Measurements from ENCODE around the gene PSAP.

DNA sequence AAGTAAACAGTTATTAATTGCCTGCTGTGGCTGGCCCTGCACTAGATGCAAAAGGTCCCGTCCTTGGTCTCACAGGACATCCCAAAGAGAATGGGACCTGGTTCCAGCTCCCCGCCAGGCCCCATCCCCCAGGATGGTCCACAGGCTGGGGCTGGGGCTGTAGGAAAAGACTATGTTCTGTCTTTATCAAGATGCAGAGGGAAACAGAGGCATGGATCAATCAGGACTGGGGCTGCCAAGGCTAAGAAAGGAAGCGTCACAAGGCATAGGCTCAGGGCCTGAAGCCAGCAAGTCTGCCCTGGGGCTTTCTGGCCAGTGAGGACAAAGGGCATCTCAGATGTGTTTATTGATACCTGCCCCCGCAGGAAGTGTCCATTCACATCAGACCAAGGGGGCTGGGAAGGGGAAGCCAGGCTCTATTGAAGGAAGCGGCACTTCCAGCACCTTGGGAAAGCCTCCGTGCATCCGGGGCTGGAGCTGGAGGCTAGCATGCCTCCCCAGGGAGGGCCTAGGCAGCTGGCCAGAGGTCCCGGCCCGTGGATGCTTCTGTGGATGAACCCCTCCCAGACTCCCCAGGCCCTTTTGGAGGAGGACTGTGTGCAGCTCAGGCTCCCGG, 83.5 kb downstream of the PSAP start:
- TF ChIP-seq, protein P1, sequence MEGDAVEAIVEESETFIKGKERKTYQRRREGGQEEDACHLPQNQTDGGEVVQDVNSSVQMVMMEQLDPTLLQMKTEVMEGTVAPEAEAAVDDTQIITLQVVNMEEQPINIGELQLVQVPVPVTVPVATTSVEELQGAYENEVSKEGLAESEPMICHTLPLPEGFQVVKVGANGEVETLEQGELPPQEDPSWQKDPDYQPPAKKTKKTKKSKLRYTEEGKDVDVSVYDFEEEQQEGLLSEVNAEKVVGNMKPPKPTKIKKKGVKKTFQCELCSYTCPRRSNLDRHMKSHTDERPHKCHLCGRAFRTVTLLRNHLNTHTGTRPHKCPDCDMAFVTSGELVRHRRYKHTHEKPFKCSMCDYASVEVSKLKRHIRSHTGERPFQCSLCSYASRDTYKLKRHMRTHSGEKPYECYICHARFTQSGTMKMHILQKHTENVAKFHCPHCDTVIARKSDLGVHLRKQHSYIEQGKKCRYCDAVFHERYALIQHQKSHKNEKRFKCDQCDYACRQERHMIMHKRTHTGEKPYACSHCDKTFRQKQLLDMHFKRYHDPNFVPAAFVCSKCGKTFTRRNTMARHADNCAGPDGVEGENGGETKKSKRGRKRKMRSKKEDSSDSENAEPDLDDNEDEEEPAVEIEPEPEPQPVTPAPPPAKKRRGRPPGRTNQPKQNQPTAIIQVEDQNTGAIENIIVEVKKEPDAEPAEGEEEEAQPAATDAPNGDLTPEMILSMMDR (IDR thresholded peaks at IDR 0.05 in 8 of 11, conservative IDR thresholded peaks at IDR 0.05 in 3 of 11): no peak
- TF ChIP-seq POLR2A (IDR thresholded peaks at IDR 0.05) (no peak), POLR2AphosphoS5 (IDR thresholded peaks at IDR 0.05) (peak; percentile 63 to 88 (median 71))

Data from spleen (tissue), 7 donors.